Dermis blood vessel endothelial cell (primary cell): ENCODE measurements around the gene OR4B1. TPM values are rescaled to one million over a fixed set of nuclear protein-coding genes. Genes with fewer than 3 reads are reported as not detected.
"Not testable (repeated sequence)": the region's sequence is repeated elsewhere in the genome, so short reads cannot be mapped to it uniquely, and the experiment has no call there.

Experiments
- DNase-seq: peaks from one replicate; pipeline ENCODE4 v3.0.0; 2010
- total RNA-seq: library from RNA; depleted of rRNA; stranded (reverse); fragments of >200 nt; gene quantifications from 2 replicates; pipeline ENCODE4 v1.2.3, GENCODE V29; 2014

OR4B1 gene, protein sequence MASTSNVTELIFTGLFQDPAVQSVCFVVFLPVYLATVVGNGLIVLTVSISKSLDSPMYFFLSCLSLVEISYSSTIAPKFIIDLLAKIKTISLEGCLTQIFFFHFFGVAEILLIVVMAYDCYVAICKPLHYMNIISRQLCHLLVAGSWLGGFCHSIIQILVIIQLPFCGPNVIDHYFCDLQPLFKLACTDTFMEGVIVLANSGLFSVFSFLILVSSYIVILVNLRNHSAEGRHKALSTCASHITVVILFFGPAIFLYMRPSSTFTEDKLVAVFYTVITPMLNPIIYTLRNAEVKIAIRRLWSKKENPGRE
- total RNA-seq: not detected in 2 replicates

GRCh38 chr11:48216510-48216909 is at the start of gene OR4B1:
OR4B1 (plus strand) TSS chr11:48216810; CDS start chr11:48216810, 0 bp downstream.
- DNase-seq: no peak

DNA sequence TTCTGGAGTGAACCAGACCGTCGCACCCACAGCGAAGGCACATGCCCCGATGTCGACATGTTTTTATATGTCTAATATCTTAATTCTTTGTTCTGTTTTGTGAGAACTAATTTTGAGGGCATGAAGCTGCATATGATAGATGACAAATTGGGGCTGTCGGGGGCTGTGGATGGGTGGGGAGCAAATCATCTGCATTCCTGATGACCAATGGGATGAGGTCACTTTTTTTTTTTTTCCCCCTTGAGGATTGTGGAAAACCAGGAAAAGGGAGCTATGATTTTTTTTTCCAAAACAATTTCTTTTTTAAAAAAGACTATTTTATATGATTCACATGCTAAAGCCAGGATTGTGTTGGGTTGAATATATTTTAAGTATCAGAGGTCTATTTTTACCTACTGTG is 49.2 kb upstream of the OR4B1 start:
- no peak for DNase-seq

- no peak for DNase-seq
These were observed 47.8 kb upstream of the OR4B1 start for GRCh38 chr11:48168815-48169214.

GRCh38 chr11:48169259-48169658 is 47.4 kb upstream of the OR4B1 start:
- no peak for DNase-seq

DNA sequence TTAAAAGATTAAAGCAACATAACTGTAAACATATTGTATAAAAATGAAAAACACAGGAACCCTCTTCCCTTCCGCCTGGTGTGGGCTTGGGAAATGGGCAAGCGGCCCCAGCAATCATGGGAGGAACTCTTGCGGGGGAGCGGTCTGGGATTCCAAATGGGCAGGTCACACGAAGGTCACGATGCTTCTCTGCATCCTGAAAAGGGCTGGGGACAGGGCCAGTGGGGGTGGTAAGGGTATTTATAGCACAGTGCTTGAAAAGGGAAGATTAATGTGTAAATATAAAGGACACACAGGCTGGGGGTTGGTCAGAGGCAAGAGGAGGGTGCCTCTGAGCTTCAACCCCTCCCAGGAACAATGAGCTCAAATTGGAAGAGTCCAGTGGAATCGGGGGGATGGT is 46.9 kb upstream of the OR4B1 start:
- DNase-seq: peak; percentile 41

DNA sequence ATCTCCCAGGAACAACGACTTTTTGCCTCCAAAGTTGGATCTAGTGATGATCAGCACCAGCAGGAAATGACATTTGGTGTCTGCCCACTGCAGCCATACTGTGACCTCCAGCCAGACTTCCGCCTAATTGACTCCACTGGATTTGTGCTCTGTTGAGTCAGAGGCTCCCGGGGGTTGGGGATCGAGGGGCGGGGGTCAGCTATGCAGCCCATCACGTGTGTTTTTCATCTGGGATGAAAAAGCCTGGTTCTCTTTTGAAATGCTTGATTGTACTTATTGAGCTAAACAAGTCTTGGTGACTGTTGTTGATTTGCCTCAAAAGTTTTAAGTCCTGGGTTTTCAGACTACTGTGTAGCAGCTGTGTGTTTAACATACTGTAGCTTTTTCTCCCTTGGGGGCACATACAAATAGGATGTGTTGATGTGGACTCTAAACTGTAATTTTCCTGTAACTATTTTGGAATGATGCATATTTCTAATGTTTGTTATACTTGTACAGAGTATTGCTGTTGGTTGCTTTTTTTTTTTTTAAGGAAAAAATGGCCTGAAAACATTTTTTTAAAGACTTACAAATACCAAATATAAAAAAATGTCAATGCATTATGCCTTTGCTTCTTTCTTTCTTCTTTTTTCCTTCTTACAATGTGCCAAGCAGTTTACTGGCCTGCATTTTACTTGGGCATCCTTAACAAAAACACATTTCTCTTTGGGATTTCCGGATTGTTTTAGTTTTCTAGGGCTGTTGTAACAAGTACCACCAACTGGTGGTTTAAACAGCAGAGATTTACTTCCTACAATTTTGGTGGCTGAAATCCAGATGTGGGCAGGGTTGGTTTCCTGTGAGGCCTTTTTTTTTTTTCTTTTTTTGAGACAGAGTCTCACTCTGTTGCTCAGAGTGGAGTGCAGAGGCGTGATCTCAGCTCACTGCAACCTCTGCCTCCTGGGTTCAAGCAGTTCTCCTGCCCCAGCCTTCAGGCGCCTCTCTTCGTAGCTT is 46.1 kb upstream of the OR4B1 start:
- peak; percentile 42 for DNase-seq

DNA sequence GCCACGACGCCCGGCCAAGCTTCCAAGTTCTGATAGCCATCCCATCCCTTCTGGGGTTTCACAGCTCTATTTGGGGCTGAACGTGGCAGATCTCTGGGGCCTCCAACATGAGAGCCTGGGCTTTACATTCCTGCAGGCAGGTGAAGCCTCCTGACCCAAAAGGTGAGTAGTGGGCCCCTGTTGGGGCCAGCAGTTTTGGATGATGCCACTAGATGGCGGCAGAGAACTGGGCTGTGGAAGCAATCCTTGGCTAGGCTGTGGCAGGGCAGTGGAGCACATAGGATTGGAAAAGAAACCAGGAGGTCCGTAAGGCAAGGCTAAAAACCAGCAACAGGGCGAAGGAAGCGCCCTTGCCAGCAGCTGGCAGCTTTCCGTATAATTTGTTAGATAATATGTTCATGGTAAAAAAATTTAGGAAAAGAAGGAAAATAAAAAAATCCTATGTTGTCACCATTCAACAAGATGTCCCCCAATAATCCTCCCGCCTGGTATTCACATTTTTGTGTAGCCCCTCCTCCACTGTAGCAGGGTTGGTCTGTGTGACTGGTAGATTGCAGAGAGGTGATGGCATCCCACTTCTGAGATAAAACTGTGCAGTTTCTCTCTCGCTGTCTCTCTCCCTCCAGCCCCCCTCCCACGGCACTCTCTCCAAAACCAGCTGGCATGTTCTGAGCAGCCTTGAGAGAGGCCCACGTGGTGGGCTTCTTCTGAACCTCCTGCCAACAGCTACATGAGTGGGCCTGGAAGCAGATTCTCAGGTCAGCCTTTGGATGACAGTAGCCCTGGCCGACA is 43.6 kb upstream of the OR4B1 start:
- DNase-seq: peak; percentile 74

GRCh38 chr11:48177661-48178060 is 38.9 kb upstream of the OR4B1 start:
- no peak for DNase-seq

- no peak for DNase-seq
These were observed 36.0 kb upstream of the OR4B1 start for GRCh38 chr11:48180627-48181026.

- DNase-seq: no peak
These were observed 33.6 kb upstream of the OR4B1 start for GRCh38 chr11:48182860-48183526.

DNA sequence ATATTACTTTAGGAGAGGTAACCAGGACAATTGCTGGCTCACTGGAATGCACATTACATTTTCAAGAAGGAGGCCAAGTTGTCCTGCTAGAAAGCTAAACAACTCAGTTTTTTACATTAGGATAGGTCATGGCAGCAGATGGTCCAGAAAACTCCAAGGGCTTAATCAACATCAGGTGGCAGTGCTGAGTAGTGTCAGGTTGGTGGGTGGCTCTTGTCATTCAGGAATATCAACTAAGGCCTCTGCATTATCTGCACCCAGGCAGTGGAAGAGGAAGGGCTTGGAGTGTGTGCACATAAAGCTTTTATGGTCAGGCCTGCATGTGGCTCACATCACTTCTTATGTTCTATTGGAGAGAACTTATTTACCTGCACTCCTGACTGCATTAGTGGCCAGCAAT is 32.2 kb upstream of the OR4B1 start:
- DNase-seq: no peak

DNA sequence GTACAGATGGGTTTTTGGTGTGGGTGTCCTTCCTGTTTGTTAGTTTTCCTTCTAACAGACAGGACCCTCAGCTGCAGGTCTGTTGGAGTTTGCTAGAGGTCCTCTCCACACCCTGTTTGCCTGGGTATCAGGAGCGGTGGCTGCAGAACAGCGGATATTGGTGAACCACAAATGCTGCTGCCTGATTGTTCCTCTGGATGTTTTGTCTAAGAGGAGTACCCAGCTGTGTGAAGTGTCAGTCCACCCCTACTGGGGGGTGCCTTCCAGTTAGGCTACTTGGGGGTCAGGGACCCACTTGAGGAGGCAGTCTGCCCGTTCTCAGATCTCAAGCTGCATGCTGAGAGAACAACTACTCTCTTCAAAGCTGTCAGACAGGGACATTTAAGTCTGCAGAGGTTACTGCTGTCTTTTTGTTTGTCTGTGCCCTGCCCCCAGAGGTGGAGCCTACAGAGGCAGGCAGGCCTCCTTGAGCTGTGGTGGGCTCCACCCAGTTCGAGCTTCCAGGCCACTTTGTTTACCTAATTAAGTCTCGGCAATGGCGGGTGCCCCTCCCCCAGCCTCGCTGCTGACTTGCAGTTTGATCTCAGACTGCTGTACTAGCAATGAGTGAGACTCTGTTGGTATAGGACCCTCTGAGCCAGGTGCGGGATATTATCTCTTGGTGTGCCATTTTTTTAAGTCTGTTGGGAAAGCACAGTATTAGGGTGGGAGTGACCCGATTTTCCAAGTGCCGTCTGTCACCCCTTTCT is 25.5 kb upstream of the OR4B1 start:
- DNase-seq: not testable (repeated sequence)

- no peak for DNase-seq
These were observed 22.7 kb upstream of the OR4B1 start for GRCh38 chr11:48193876-48194275.

DNA sequence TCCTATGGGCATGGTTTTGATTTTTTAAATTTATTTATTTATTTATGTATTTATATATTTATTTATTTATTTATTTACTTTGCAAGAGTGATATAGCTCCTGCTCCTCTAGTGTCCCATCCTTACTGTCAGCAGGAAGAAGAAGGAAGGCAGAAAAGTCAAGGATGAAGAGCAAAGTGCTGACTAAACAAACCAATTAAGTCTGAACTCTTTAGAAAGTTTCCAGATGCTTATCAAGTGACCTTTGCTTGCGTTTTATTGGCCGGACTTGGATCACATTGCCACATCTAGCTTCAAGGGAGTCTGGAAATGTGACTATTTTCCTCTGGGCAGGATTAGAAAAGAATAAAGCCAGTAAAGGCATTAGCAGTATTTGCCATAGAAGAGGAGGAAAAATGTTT is 8.7 kb upstream of the OR4B1 start:
- no peak for DNase-seq

GRCh38 chr11:48210052-48210451 is 6.6 kb upstream of the OR4B1 start:
- DNase-seq: peak; percentile 6

DNA sequence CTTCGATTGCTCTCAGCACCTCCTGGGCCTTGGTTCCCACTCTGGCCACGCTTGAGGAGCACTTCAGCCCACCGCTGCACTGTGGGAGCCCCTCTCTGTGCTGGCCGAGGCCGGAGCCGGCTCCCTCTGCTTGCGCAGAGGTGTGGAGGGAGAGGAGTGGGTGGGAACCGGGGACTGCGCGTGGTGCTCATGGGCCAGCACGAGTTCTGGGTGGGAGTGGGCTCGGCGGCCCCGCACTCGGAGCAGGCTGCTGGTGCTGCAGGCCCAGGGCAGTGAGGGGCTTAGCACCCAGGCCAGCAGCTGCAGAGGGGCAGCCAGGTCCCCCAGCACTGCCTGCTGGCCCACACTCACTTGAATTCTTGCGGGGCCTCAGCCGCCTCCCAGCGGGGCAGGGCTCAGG is 12.2 kb downstream of the OR4B1 start:
- DNase-seq: no peak

- DNase-seq: not testable (repeated sequence)
These were observed 13.4 kb downstream of the OR4B1 start for GRCh38 chr11:48230057-48230456.

DNA sequence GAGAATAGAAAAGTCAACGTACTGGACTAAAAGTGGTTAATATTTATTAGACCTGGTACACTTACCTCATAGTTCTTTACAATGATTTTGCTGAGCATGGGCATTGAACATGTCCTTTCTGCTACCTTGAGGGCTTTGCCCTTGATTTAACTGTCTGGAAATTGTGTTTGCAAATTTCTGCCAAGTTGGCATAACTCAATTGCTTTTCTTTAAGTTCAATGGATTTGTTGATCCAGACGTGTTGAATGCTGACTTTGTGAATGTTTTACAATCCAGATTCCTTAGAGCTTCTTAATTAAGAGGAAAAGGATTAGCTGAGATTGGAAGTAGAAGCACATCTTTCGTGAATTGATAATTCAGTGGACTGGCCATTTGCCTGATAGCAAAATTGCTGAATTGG is 21.1 kb downstream of the OR4B1 start:
- DNase-seq: no peak

- DNase-seq: no peak
These were observed 25.9 kb downstream of the OR4B1 start for GRCh38 chr11:48242501-48242900.

DNA sequence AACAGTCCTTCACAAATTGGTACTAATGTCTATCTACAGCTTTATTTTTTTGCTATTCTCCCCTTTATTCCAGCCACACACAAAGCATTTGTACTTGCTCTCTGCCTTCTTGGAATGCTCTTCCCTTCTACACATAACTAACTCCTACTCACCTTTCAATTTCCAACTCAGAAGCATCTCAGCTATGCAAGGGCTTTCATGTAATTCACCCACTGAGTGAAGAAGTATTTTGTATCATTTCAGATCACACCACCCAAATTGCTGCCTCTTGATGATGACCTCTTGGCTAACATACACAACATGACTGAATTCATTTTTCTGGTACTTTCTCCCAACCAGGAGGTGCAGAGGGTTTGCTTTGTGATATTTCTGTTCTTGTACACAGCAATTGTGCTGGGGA is 28.2 kb downstream of the OR4B1 start, which contains the start of gene OR4X2:
OR4X2 (plus strand) TSS at position 301 of the 400 bp plus-strand sequence; CDS start at position 301, 0 bp downstream.
- DNase-seq: no peak

- DNase-seq: no peak
These were observed 32.3 kb downstream of the OR4B1 start for GRCh38 chr11:48248902-48249301.
